Measurements from ENCODE around the gene GFRA1. TPM values are rescaled to one million over a fixed set of nuclear protein-coding genes. Genes with fewer than 3 reads are reported as not detected.

Gene GFRA1
- total and polyA plus RNA-seq, 2 donors (not counting 1 experiment from before 2014, with no cell fraction given), result not detected

DNA sequence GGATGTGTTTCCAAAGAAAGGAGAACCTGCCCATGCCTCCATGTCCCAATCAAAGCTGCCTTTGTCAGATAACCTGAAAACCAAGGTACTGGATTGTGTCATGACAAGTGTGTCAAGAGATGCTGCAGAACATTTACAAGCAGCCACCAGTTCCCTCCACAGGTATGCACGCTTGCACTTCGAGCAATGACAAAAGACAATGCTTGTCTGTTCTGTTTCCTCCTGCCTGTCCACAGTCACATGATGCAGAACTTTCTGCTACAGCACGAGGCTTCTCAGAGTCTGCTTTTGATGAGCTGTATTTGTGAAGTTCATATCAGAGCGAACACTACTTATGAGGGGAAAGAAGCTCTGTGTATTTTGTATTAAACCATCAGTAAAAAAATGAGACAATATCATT is 209.9 kb downstream of the GFRA1 start:
- H3K4me1 ChIP-seq (ENCODE audit: control insufficient read depth in 2 of 2, insufficient read depth in 2 of 2, low read length in 2 of 2), result no peaks in the 10 kb centered on the region
- no peak overlapping the region for H3K4me2 ChIP-seq (replicated peaks; ENCODE audit: low read depth, low read length, poor library complexity, severe bottlenecking)
- H3K4me3 ChIP-seq (ENCODE audit: control extremely low read depth in 1 of 5, extremely low read depth in 1 of 5, insufficient read depth in 1 of 5, low read depth in 2 of 5, low read length in 4 of 5), result no peak overlapping the region
- H3K27ac ChIP-seq (ENCODE audit: low read length in 2 of 2), result no peak overlapping the region
- intact Hi-C loops (cut with micrococcal nuclease), result no loop called here
- TF ChIP-seq EZH2 (IDR thresholded peaks at IDR 0.05; ENCODE audit: borderline replicate concordance, insufficient read depth, low read depth, low read length, poor library complexity, severe bottlenecking) (no peak), CTCF (IDR thresholded peaks at IDR 0.05) (no peak)
- H3K27ac Mint-ChIP-seq, result no peak overlapping the region
- no peak overlapping the region for H3K4me3 Mint-ChIP-seq
- CTCF ChIA-PET, result no interaction called here
- 83% methylated on average over 2 of the region's 4 CpGs for WGBS (ENCODE audit: insufficient coverage)
- no peaks in the 10 kb centered on the region for H3K79me2 ChIP-seq (ENCODE audit: control insufficient read depth, insufficient read depth, low read length)
- no peaks in the 10 kb centered on the region for H3K36me3 ChIP-seq (replicated peaks in 1 of 2; ENCODE audit: control extremely low read depth in 1 of 2, control insufficient read depth in 1 of 2, extremely low read depth in 1 of 2, insufficient read depth in 2 of 2, low read length in 1 of 2)
- H3K9ac ChIP-seq (ENCODE audit: low read length), result no peak overlapping the region
- no peaks in the 10 kb centered on the region for H3K9me3 ChIP-seq (ENCODE audit: control extremely low read depth in 1 of 3, control insufficient read depth in 2 of 3, insufficient read depth in 1 of 3, low read length in 2 of 3)
- no peaks in the 10 kb centered on the region for H3K27me3 ChIP-seq (replicated peaks in 1 of 4; ENCODE audit: control extremely low read depth in 1 of 4, control insufficient read depth in 3 of 4, insufficient read depth in 4 of 4, low read length in 3 of 4)
- POLR2A ChIA-PET, result no interaction called here
- no peak overlapping the region for H2AFZ ChIP-seq (ENCODE audit: insufficient read depth, low read depth, low read length, poor library complexity, severe bottlenecking)
- DNase-seq (no peak), ATAC-seq (ENCODE audit: low read depth) (no peak)
- no peaks in the 10 kb centered on the region for H3K4me1 Mint-ChIP-seq
- no peaks in the 10 kb centered on the region for H4K20me1 ChIP-seq (ENCODE audit: control insufficient read depth, insufficient read depth, low read length, poor library complexity, severe bottlenecking)
- H3K27me3 Mint-ChIP-seq, result no peaks in the 10 kb centered on the region
- H3K9me3 Mint-ChIP-seq (ENCODE audit: insufficient read depth), result no peaks in the 10 kb centered on the region

DNA sequence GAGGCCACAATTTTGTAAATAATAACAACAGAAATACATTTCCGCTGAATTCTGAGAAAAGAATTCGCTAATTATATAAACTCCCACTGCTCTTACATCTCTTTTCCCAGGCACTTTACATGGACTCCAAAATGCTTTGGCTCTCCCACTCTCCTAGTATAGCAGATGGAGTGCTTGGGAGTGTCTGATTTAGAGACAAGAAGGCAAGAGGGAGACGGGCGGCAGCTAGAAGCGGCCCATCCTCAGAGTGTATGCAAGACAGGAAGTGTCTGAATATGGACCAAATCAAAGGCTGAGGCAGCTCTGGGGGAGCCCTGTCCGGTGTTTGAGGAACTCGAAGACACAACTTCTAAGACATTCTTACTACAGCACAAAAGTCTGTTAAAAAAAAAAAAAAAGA is 212.1 kb downstream of the GFRA1 start:
- WGBS (ENCODE audit: insufficient coverage), result 53% methylated on average over 5 of the region's 7 CpGs
- no peak overlapping the region for H3K4me3 Mint-ChIP-seq
- Histone ChIP-seq H3K36me3 (replicated peaks in 1 of 2; ENCODE audit: control extremely low read depth in 1 of 2, control insufficient read depth in 1 of 2, extremely low read depth in 1 of 2, insufficient read depth in 2 of 2, low read length in 1 of 2) (no peaks in the 10 kb centered on the region), H4K20me1 (ENCODE audit: control insufficient read depth, insufficient read depth, low read length, poor library complexity, severe bottlenecking) (no peaks in the 10 kb centered on the region), H3K4me2 (replicated peaks; ENCODE audit: low read depth, low read length, poor library complexity, severe bottlenecking) (no peak overlapping the region), H3K27me3 (replicated peaks in 1 of 4; ENCODE audit: control extremely low read depth in 1 of 4, control insufficient read depth in 3 of 4, insufficient read depth in 4 of 4, low read length in 3 of 4) (no peaks in the 10 kb centered on the region), H2AFZ (ENCODE audit: insufficient read depth, low read depth, low read length, poor library complexity, severe bottlenecking) (no peak overlapping the region), H3K79me2 (ENCODE audit: control insufficient read depth, insufficient read depth, low read length) (no peaks in the 10 kb centered on the region), H3K9me3 (ENCODE audit: control extremely low read depth in 1 of 3, control insufficient read depth in 2 of 3, insufficient read depth in 1 of 3, low read length in 2 of 3) (no peaks in the 10 kb centered on the region), H3K4me1 (ENCODE audit: control insufficient read depth in 2 of 2, insufficient read depth in 2 of 2, low read length in 2 of 2) (no peaks in the 10 kb centered on the region), H3K4me3 (ENCODE audit: control extremely low read depth in 1 of 5, extremely low read depth in 1 of 5, insufficient read depth in 1 of 5, low read depth in 2 of 5, low read length in 4 of 5) (no peak overlapping the region), H3K27ac (ENCODE audit: low read length in 2 of 2) (no peak overlapping the region), H3K9ac (ENCODE audit: low read length) (no peak overlapping the region)
- no peak overlapping the region for H3K27ac Mint-ChIP-seq
- no peaks in the 10 kb centered on the region for H3K4me1 Mint-ChIP-seq
- DNase-seq (no peak), ATAC-seq (ENCODE audit: low read depth) (no peak)
- POLR2A ChIA-PET, result no interaction called here
- H3K9me3 Mint-ChIP-seq (ENCODE audit: insufficient read depth), result no peaks in the 10 kb centered on the region
- no peaks in the 10 kb centered on the region for H3K27me3 Mint-ChIP-seq
- CTCF ChIA-PET, result no interaction called here
- intact Hi-C loops (cut with micrococcal nuclease), result no loop called here
- no peak for TF ChIP-seq CTCF (IDR thresholded peaks at IDR 0.05)
- TF ChIP-seq EZH2 (IDR thresholded peaks at IDR 0.05; ENCODE audit: borderline replicate concordance, insufficient read depth, low read depth, low read length, poor library complexity, severe bottlenecking), result no peak

Measured in B cell (primary cell).